ENCODE measurements around the gene ANAPC13. TPM values are rescaled to one million over a fixed set of nuclear protein-coding genes. Genes with fewer than 3 reads are reported as not detected.

ANAPC13 gene
- total RNA-seq, 3 donors from 2014 or later = 28.9 to 44.6 (median 36.4) TPM

DNA sequence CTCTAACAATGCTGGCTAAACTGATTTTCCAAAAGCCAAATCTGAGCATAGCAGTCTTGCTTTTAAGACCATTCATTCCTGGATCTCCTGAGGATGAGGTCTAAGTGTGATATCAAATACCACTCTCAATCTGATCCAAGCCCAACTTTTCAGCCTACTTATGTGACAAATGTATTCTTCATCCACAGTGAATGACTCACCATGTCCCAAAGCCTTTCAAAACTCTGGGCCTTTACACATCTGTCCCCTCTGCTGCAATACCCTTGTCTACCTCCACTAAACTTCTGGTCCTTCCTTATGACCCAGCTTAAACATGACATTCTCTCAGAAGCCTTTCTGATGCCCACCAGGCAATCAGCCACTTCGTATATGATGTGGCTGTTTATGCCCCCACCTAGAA, 4.6 kb downstream of the ANAPC13 start:
- intact Hi-C loops (cut with DNase I, micrococcal nuclease) = no loop called here
- Histone ChIP-seq H3K9me3 (no peaks in the 10 kb centered on the region), H3K36me3 (ENCODE audit: low read depth) (peaks cover 4% of the 10 kb centered on the region)

DNA sequence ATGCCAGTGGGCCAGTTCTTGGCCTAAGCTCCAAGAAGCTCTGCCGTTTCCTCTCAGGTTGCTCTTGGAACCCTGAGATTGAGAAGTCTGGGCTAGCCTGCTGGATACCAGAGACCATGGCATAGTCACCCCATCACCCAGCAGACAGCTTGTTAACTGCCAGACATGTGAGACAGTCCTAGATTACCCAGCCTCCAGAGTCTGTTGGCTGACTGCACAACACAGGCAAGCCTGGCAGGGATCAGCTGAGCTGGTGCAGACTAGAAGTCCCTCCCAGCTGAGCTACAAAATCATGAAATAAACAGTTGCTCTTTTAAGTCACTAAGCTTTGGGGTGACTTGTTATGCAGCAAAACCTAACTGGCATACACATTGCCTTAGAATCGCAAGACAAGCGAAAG, 5.2 kb downstream of the ANAPC13 start:
- TF ChIP-seq, protein P1, sequence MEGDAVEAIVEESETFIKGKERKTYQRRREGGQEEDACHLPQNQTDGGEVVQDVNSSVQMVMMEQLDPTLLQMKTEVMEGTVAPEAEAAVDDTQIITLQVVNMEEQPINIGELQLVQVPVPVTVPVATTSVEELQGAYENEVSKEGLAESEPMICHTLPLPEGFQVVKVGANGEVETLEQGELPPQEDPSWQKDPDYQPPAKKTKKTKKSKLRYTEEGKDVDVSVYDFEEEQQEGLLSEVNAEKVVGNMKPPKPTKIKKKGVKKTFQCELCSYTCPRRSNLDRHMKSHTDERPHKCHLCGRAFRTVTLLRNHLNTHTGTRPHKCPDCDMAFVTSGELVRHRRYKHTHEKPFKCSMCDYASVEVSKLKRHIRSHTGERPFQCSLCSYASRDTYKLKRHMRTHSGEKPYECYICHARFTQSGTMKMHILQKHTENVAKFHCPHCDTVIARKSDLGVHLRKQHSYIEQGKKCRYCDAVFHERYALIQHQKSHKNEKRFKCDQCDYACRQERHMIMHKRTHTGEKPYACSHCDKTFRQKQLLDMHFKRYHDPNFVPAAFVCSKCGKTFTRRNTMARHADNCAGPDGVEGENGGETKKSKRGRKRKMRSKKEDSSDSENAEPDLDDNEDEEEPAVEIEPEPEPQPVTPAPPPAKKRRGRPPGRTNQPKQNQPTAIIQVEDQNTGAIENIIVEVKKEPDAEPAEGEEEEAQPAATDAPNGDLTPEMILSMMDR (IDR thresholded peaks at IDR 0.05) = no peak
- peaks cover under 1% of the 10 kb centered on the region for H3K36me3 ChIP-seq (ENCODE audit: low read depth)
- peaks cover 16% of the 10 kb centered on the region for H3K4me1 ChIP-seq (ENCODE audit: low read depth)
- DNase-seq (no peak), ATAC-seq (no peak)
- no peaks in the 10 kb centered on the region for H3K9me3 ChIP-seq
- intact Hi-C loops (cut with DNase I, micrococcal nuclease) = no loop called here
- H3K4me3 ChIP-seq = no peak overlapping the region

More for the DNA sequence above, 4.6 kb downstream of the ANAPC13 start:
- Histone ChIP-seq H3K4me3 (no peak overlapping the region), H3K4me1 (ENCODE audit: low read depth) (peaks cover 16% of the 10 kb centered on the region)
- TF ChIP-seq, protein P1 (IDR thresholded peaks at IDR 0.05) = no peak
- ATAC-seq (no peak), DNase-seq (no peak)

DNA sequence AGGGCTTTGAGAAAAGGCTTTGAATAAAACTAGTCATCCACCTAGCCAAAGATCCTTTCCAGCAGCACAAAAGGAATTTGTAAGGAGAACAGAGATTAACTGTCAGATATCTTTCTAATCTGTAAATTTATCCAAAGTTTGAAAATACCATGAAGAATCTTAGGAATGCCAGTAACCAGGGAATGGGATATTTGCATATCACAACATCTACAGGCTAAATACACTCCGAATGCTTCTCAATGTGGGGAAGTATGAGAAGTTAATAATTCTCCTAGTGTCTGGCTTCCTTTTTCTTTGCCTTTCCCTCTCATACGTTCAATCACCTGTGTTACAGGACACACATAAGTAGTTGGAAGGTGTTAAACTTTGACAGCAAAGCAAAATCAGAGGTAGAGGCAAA, 7.8 kb downstream of the ANAPC13 start:
- DNase-seq (no peak), ATAC-seq (no peak)

DNA sequence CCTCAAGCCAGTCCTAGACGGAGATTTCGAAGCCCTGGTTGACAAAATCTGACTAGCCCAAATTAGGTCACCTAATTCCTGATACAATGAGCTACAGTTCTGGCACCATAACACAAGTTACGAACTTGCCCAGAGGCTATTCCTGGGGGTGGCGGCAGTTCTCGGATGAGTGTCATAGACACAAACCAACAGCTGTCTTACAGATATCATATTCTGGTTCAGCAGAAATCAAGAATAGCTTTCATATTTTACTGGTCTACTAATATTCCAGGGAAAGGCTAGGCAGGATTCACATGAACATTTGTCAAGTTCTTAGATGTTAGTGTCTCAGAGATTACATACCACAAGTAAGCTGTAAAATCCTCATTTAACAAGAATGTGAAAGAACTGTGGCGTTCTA, 8.8 kb downstream of the ANAPC13 start:
- Histone ChIP-seq H3K36me3 (ENCODE audit: low read depth) (no peaks in the 10 kb centered on the region), H3K9me3 (no peaks in the 10 kb centered on the region), H3K4me1 (ENCODE audit: low read depth) (no peaks in the 10 kb centered on the region), H3K4me3 (no peak overlapping the region)
- ATAC-seq (no peak), DNase-seq (no peak)
- intact Hi-C loops (cut with DNase I, micrococcal nuclease) = loop anchor here (10.0 kb wide), 1 partner anchor 262 kb away; no protein-coding TSS in a partner anchor
- TF ChIP-seq, protein P1 (IDR thresholded peaks at IDR 0.05) = no peak

More for the DNA sequence above, 7.8 kb downstream of the ANAPC13 start:
- Histone ChIP-seq H3K9me3 (no peaks in the 10 kb centered on the region), H3K36me3 (ENCODE audit: low read depth) (no peaks in the 10 kb centered on the region), H3K4me1 (ENCODE audit: low read depth) (peaks cover under 1% of the 10 kb centered on the region), H3K4me3 (no peak overlapping the region)
- TF ChIP-seq, protein P1 (IDR thresholded peaks at IDR 0.05) = no peak
- intact Hi-C loops (cut with DNase I, micrococcal nuclease) = loop anchor here (10.0 kb wide), 1 partner anchor 263 kb away; no protein-coding TSS in a partner anchor

DNA sequence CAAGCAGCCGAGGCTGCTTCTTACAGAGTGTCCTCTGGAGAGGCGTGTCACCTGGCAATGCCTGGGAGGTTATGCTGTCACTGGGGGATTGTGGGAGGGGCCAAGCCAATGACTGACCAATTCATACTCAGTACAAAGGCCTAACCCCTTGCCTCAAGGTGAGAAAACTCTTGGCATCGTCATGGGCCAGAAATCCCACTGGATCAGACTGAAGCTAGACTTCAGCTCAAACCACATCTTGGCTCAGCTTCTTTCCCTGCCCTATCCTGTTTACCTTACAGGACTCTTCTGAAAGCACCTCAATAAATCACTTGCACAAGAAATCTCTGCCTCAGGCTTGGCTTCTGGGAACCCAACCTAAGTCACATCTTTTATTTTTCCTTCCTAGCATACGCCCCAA, 9.5 kb downstream of the ANAPC13 start:
- no peak overlapping the region for H3K4me3 ChIP-seq
- no peaks in the 10 kb centered on the region for H3K9me3 ChIP-seq
- DNase-seq (no peak), ATAC-seq (no peak)
- H3K4me1 ChIP-seq (ENCODE audit: low read depth) = no peaks in the 10 kb centered on the region
- TF ChIP-seq, protein P1 (IDR thresholded peaks at IDR 0.05) = no peak
- intact Hi-C loops (cut with DNase I, micrococcal nuclease) = loop anchor here (10.0 kb wide), 1 partner anchor 262 kb away; no protein-coding TSS in a partner anchor
- H3K36me3 ChIP-seq (ENCODE audit: low read depth) = no peaks in the 10 kb centered on the region

DNA sequence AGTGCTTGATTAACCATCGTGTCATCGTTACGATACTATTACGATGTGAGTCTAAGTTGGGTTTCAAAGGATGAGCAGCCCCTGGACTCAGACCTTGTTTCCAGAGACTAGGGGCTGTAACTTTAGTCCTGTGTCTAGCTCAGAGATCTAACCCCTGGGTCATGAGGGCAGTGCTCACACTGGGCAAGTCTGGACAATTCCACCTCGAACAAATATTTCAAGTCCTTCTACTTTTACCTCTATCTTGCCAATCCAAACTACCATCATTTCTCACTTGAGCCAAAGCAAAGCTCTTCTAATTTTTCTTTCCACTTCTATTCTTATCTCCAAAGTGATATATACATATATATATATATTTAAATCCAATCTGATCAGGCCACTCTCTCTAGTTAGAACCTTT, 10.8 kb downstream of the ANAPC13 start:
- intact Hi-C loops (cut with DNase I, micrococcal nuclease) = loop anchor here (2.0 to 10.0 kb wide), 3 partner anchors 166 to 260 kb away; no protein-coding TSS in a partner anchor
- DNase-seq = no peak
- no peak for ATAC-seq
- H3K9me3 ChIP-seq = no peaks in the 10 kb centered on the region
- H3K4me1 ChIP-seq (ENCODE audit: low read depth) = no peaks in the 10 kb centered on the region
- no peaks in the 10 kb centered on the region for H3K36me3 ChIP-seq (ENCODE audit: low read depth)
- H3K4me3 ChIP-seq = no peak overlapping the region
- TF ChIP-seq, protein P1 (IDR thresholded peaks at IDR 0.05) = no peak
